ENCODE measurements around the gene LIFR.

DNA sequence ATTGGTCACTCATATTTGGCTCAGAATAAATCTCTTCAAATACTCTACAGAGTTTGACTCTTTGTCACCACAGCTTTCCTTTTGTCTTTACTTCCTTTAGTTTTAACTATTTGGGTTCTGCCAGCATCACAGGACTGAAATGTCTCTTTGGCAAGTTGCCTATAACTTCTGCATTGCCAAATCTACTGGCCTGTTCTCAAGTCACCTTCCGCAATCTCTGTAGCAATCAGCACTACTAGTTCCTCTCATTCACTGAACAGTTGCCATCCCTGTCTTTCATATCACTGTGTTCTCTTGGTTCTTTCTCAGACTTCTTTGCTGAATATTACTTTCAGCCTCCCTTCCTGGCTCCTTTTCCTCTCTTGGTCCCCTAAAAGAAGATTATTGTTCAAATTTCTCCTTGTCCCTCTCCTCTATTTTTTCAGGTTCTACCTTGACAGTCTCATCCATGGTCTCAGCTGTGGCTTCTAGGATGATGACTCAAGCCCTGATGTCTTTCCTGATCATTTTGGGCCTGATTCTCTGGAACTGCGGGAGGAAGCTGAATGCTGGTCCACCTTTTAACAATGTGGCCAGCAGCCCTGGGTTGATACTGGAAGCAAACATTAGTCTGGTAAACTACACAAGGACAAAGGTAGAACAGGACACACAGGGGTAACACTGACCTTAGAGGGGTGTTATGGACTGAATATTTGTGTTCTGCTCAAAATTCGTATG, 44.0 kb upstream of the LIFR start:
- TF ChIP-seq RAD21 (IDR thresholded peaks at IDR 0.05; ENCODE audit: low read length) (no peak), CTCF (conservative IDR thresholded peaks at IDR 0.05; ENCODE audit: low read depth, low read length) (no peak), POLR2A (IDR thresholded peaks at IDR 0.05; ENCODE audit: low read depth, low read length) (no peak), USF2 (IDR thresholded peaks at IDR 0.05; ENCODE audit: low read depth, low read length) (no peak), CEBPB (IDR thresholded peaks at IDR 0.05; ENCODE audit: low read depth, low read length) (peak; percentile 48; the same call in 1 of the 2 replicates), MAFK (IDR thresholded peaks at IDR 0.05; ENCODE audit: low read depth, low read length) (no peak), NFE2L2 (IDR thresholded peaks at IDR 0.05; ENCODE audit: low read depth, low read length) (no peak), RCOR1 (IDR thresholded peaks at IDR 0.05; ENCODE audit: insufficient replicate concordance, low read length) (no peak), BHLHE40 (IDR thresholded peaks at IDR 0.05; ENCODE audit: low read depth, low read length) (no peak)
- TF ChIP-seq, protein P1, sequence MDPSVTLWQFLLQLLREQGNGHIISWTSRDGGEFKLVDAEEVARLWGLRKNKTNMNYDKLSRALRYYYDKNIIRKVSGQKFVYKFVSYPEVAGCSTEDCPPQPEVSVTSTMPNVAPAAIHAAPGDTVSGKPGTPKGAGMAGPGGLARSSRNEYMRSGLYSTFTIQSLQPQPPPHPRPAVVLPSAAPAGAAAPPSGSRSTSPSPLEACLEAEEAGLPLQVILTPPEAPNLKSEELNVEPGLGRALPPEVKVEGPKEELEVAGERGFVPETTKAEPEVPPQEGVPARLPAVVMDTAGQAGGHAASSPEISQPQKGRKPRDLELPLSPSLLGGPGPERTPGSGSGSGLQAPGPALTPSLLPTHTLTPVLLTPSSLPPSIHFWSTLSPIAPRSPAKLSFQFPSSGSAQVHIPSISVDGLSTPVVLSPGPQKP (IDR thresholded peaks at IDR 0.05; ENCODE audit: borderline replicate concordance, low read depth, low read length), result no peak
